CD8-positive, alpha-beta memory T cell (primary cell): ENCODE data around the gene GTF2F2. TPM values are rescaled to one million over a fixed set of nuclear protein-coding genes. Genes with fewer than 3 reads are reported as not detected.
A peak's percentile ranks its signal among the peaks of the same experiment; 100 is the strongest.
"Not testable (repeated sequence)": the region's sequence is repeated elsewhere in the genome, so short reads cannot be mapped to it uniquely, and the experiment has no call there.

ENCODE experiments used
- CTCF ChIA-PET: fragments of 350-600 bp; sonication (Branson Sonifier 250); formaldehyde crosslinking; loops from one replicate; lab custom pipeline; 2021; ENCODE audit warnings: antibody characterized with exemption; lab: Charles Lee
- POLR2A ChIA-PET: fragments of 350-600 bp; sonication (Branson Sonifier 250); formaldehyde crosslinking; loops from one replicate; lab custom pipeline; 2021; ENCODE audit warnings: antibody characterized with exemption; lab: Charles Lee
- DNase-seq, 5 donors: peaks; one replicate each; pipeline versions ENCODE4 v3.0.0 to v3.0.0-alpha.2; 2020 to 2022; ENCODE audit warnings: mixed read lengths in 1 of 5
- H3K27ac ChIP-seq: one replicate; pipeline ENCODE4 v1.7.0; 2013; ENCODE audit warnings: low read depth, mild to moderate bottlenecking, low read length, moderate library complexity
- H3K27me3 ChIP-seq: 2 replicates; pipeline ENCODE4 v1.7.0; 2013; ENCODE audit warnings: low read length, mild to moderate bottlenecking; ENCODE audit not compliant: insufficient read depth, poor library complexity, severe bottlenecking
- H3K36me3 ChIP-seq: 2 replicates; pipeline ENCODE4 v1.7.0; 2013; ENCODE audit warnings: mild to moderate bottlenecking, low read length, moderate library complexity; ENCODE audit not compliant: insufficient read depth
- H3K4me1 ChIP-seq: 2 replicates; pipeline ENCODE4 v1.7.0; 2013; ENCODE audit warnings: mild to moderate bottlenecking, low read length, moderate library complexity; ENCODE audit not compliant: insufficient read depth
- H3K4me3 ChIP-seq: 2 replicates; pipeline ENCODE4 v1.7.0; 2013; ENCODE audit warnings: mild to moderate bottlenecking, low read length
- H3K9me3 ChIP-seq: 2 replicates; pipeline ENCODE4 v1.7.0; 2013; ENCODE audit warnings: mild to moderate bottlenecking, low read length
- H3K27ac Mint-ChIP-seq, 8 donors: one replicate each; pipeline ENCODE4 v1.8.0; 2020 to 2021; ENCODE audit warnings: mixed read lengths in 8 of 8, mild to moderate bottlenecking in 6 of 8, inconsistent platforms in 3 of 8, moderate library complexity in 3 of 8
- H3K27me3 Mint-ChIP-seq, 2 donors: one replicate each; pipeline ENCODE4 v1.8.0; 2020 to 2021; ENCODE audit warnings: mixed read lengths in 2 of 2, mild to moderate bottlenecking in 1 of 2, moderate library complexity in 1 of 2
- H3K36me3 Mint-ChIP-seq, 3 donors: one replicate each; pipeline ENCODE4 v1.8.0; 2020 to 2021; ENCODE audit warnings: mixed read lengths in 3 of 3, inconsistent platforms in 1 of 3, mild to moderate bottlenecking in 1 of 3
- H3K4me1 Mint-ChIP-seq, 3 donors: one replicate each; pipeline ENCODE4 v1.8.0; 2020 to 2021; ENCODE audit warnings: mixed read lengths in 3 of 3, inconsistent platforms in 1 of 3, mild to moderate bottlenecking in 1 of 3
- H3K4me3 Mint-ChIP-seq, 7 donors: one replicate each; pipeline ENCODE4 v1.8.0; 2020 to 2021; ENCODE audit warnings: mixed read lengths in 7 of 7, mild to moderate bottlenecking in 6 of 7, moderate library complexity in 4 of 7, inconsistent platforms in 2 of 7
- H3K9me3 Mint-ChIP-seq, 5 donors: one replicate each; pipeline ENCODE4 v1.8.0; 2020 to 2022; ENCODE audit warnings: mixed read lengths in 5 of 5, mild to moderate bottlenecking in 3 of 5, moderate library complexity in 2 of 5, inconsistent platforms in 1 of 5
- polyA plus RNA-seq: library from polyadenylated mRNA; unstranded; fragments of 300-500 nt; fragmentation: Illumina TruSeq; gene quantifications from one replicate; pipeline ENCODE4 v1.2.3, GENCODE V29; 2021
- total RNA-seq, 2 experiments: library from RNA; stranded (reverse); gene quantifications; one replicate each; pipeline ENCODE4 v1.2.3, GENCODE V29; 2021

Gene GTF2F2
- total and polyA plus RNA-seq, 3 experiments from 2014 or later = 10.4 to 29.3 (median 27.9) TPM

GRCh38 chr13:45189077-45189476 is 68.8 kb downstream of the GTF2F2 start:
- H3K36me3 ChIP-seq, H3K4me3 Mint-ChIP-seq, H3K27ac ChIP-seq, H3K27ac Mint-ChIP-seq, H3K27me3 ChIP-seq, DNase-seq, CTCF ChIA-PET, H3K27me3 Mint-ChIP-seq, H3K9me3 Mint-ChIP-seq, H3K4me3 ChIP-seq, H3K9me3 ChIP-seq, H3K4me1 ChIP-seq, POLR2A ChIA-PET: not testable (repeated sequence)
- Mint-ChIP-seq H3K36me3 (peaks cover 9 to 26% (median 15%) of the 10 kb centered on the region in 3 donors), H3K4me1 (peaks cover 7 to 13% (median 10%) of the 10 kb centered on the region in 3 donors)

- DNase-seq, POLR2A ChIA-PET, H3K4me3 ChIP-seq, H3K4me1 ChIP-seq, H3K4me3 Mint-ChIP-seq, H3K36me3 ChIP-seq, H3K27me3 ChIP-seq, H3K27ac ChIP-seq, CTCF ChIA-PET, H3K9me3 Mint-ChIP-seq, H3K27me3 Mint-ChIP-seq, H3K27ac Mint-ChIP-seq, H3K9me3 ChIP-seq: not testable (repeated sequence)
- peaks cover 9 to 26% (median 14%) of the 10 kb centered on the region in 3 donors for H3K36me3 Mint-ChIP-seq
- peaks cover 4 to 10% (median 6%) of the 10 kb centered on the region in 3 donors for H3K4me1 Mint-ChIP-seq
Measured at GRCh38 chr13:45189511-45189910, 69.2 kb downstream of the GTF2F2 start.

DNA sequence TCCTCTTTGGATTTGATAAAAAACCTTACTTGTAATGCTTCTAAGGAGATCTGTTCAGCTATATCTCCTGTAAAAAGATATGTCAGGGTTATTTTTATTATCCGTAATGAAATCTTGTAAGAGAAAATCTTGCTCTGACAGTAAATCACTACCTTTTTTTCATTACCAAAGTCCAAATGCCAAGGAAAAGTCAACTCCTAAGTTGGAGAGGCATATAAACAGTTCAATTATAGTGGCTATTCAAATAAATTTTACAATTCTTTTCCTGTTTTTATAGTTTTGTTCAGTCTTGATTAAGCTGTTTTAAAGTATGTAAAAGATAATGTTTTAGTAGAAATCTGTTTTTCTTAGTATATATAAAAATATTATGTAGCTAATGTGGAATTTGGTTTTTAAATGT is 71.6 kb downstream of the GTF2F2 start:
- no peak overlapping the region for H3K27ac Mint-ChIP-seq
- POLR2A ChIA-PET = no interaction called here
- Histone ChIP-seq H3K27ac (no peak overlapping the region), H3K36me3 (no peaks in the 10 kb centered on the region), H3K4me3 (no peak overlapping the region), H3K27me3 (no peaks in the 10 kb centered on the region), H3K4me1 (no peaks in the 10 kb centered on the region), H3K9me3 (no peaks in the 10 kb centered on the region)
- CTCF ChIA-PET = no interaction called here
- H3K4me1 Mint-ChIP-seq = peaks cover 2 to 11% (median 8%) of the 10 kb centered on the region in 3 donors
- peaks cover 12 to 32% (median 14%) of the 10 kb centered on the region in 3 donors for H3K36me3 Mint-ChIP-seq
- H3K27me3 Mint-ChIP-seq = no peaks in the 10 kb centered on the region
- no peak overlapping the region for H3K4me3 Mint-ChIP-seq
- H3K9me3 Mint-ChIP-seq = peaks cover 0 to 3% (median 0%) of the 10 kb centered on the region in 5 donors
- no peak for DNase-seq

DNA sequence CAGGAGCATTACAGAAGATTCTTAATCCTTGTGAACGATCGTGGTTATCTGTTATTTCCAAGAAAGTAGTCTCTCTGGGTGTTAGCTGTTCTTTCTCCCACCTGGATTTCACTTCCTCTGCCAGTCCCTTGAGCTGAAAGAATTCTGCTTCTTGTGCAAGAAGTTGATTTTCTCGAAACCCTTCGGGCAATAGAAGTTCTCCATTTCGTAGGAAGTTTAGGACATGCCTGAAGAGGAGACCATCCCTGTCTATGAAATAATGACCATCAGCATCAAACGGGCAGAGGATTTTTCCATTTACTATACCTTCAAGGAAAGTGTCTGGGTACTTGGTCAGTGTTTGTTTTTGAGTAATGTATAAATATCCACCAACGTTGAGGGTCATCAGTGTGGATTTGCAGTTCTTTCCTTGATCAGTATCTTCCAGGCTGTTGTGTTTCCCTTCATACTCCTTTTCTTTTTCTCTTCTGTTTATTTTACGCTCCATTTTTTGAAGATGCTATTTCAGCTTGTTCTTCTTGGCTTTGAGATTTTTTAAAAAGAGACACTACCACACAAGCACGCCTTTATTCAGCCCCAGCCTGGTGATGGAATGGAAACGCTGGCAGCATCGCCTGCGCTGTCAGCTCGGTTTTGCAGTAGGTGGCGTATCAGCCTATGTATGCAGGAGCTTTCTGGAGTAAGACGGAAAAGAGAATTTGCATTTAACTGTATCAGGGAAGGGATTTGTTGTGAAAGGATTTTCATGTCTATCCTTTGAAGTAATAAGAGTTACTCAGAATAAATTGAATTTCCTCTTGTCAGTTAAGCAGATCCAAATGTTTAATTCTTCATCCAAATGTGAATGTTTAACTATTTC is 74.0 kb downstream of the GTF2F2 start:
- no peaks in the 10 kb centered on the region for H3K36me3 ChIP-seq
- Mint-ChIP-seq H3K4me1 (peaks cover 2 to 18% (median 14%) of the 10 kb centered on the region in 3 donors), H3K27me3 (no peaks in the 10 kb centered on the region), H3K27ac (no peak overlapping the region), H3K4me3 (no peak overlapping the region), H3K36me3 (peaks cover 3 to 29% (median 8%) of the 10 kb centered on the region in 3 donors), H3K9me3 (no peaks in the 10 kb centered on the region)
- H3K4me1 ChIP-seq = no peaks in the 10 kb centered on the region
- H3K27me3 ChIP-seq = no peaks in the 10 kb centered on the region
- CTCF ChIA-PET = no interaction called here
- H3K27ac ChIP-seq = no peak overlapping the region
- DNase-seq = no peak
- POLR2A ChIA-PET = no interaction called here
- no peaks in the 10 kb centered on the region for H3K9me3 ChIP-seq
- H3K4me3 ChIP-seq = no peak overlapping the region

DNA sequence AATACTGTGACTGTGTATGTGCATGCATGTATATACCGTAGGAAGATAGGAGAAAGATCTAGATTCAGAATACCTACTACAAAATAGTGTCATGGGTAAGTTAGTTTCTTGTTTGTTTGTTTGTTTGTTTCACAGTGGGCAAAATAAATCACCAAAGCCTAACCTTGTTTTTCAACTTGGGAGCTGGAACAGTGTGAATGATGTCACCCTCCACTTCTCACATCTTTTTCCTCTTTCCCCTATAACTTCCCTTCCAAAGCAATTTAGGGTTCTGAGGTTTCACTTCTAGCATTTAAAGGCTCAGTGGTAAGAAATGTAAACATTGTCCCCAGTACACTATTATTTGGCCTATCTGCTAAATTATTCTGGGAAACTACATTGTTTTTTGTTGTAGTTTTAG is 75.1 kb downstream of the GTF2F2 start:
- Mint-ChIP-seq H3K27me3 (no peaks in the 10 kb centered on the region), H3K4me1 (peaks cover 2 to 18% (median 14%) of the 10 kb centered on the region in 3 donors), H3K36me3 (peaks cover 0 to 29% (median 8%) of the 10 kb centered on the region in 3 donors), H3K9me3 (no peaks in the 10 kb centered on the region), H3K27ac (peak overlapping the region in 1 of 8 donors; percentile 69), H3K4me3 (no peak overlapping the region)
- no peaks in the 10 kb centered on the region for H3K4me1 ChIP-seq
- no peaks in the 10 kb centered on the region for H3K9me3 ChIP-seq
- H3K36me3 ChIP-seq = no peaks in the 10 kb centered on the region
- H3K27me3 ChIP-seq = no peaks in the 10 kb centered on the region
- CTCF ChIA-PET = no interaction called here
- no peak overlapping the region for H3K4me3 ChIP-seq
- POLR2A ChIA-PET = no interaction called here
- peak overlapping the region; percentile 13 for H3K27ac ChIP-seq
- no peak for DNase-seq

DNA sequence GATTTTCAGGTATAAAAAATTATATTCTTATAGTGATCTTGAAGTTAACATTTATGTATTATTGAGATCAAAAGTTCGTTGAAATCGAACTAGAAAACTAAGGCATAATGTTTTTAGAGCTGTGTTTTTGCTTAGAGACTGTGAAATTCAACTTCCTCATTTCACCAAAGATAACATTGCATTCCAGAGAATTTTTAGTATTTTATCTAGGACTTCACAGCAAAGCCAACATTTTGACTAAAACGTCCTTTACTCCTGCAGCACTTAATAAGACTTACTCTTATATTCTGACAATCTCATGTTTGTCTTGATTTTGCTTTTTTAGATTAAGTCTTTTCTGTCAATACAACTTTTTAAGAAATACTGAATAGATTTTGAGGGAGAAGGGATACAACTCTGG is 75.8 kb downstream of the GTF2F2 start:
- Histone ChIP-seq H3K9me3 (no peaks in the 10 kb centered on the region), H3K4me1 (no peaks in the 10 kb centered on the region), H3K4me3 (no peak overlapping the region), H3K27ac (no peak overlapping the region), H3K27me3 (no peaks in the 10 kb centered on the region), H3K36me3 (no peaks in the 10 kb centered on the region)
- Mint-ChIP-seq H3K27me3 (no peaks in the 10 kb centered on the region), H3K4me1 (peaks cover 2 to 18% (median 14%) of the 10 kb centered on the region in 3 donors), H3K9me3 (no peaks in the 10 kb centered on the region), H3K4me3 (no peak overlapping the region), H3K36me3 (peaks cover 0 to 34% (median 8%) of the 10 kb centered on the region in 3 donors), H3K27ac (no peak overlapping the region)
- ChIA-PET CTCF (no interaction called here), POLR2A (no interaction called here)
- no peak for DNase-seq

DNA sequence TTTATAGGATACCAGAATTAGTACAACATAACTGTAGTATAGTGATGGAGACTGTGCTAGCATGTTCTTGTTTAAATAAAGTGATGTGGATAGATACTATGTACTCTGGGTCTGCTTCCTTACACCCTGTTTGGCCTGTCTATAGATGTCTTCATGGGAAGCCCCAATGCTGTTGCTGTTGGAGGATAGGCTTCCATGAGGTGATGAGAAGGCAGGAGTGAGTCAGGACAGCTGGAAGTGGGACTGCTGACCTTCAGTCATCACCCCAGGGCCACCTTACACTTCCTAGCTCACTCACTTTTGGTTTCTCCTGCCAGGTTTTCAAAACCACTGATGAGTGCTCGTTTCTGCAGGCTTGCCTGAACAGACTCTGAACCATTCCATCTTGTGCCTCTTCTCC is 76.3 kb downstream of the GTF2F2 start:
- H3K36me3 Mint-ChIP-seq = peaks cover 0 to 36% (median 8%) of the 10 kb centered on the region in 3 donors
- H3K9me3 Mint-ChIP-seq = no peaks in the 10 kb centered on the region
- DNase-seq = no peak
- ChIA-PET POLR2A (no interaction called here), CTCF (no interaction called here)
- Histone ChIP-seq H3K9me3 (no peaks in the 10 kb centered on the region), H3K4me3 (no peak overlapping the region), H3K4me1 (no peaks in the 10 kb centered on the region), H3K36me3 (no peaks in the 10 kb centered on the region), H3K27ac (no peak overlapping the region), H3K27me3 (no peaks in the 10 kb centered on the region)
- peak overlapping the region in 1 of 8 donors; percentile 29 for H3K27ac Mint-ChIP-seq
- H3K4me3 Mint-ChIP-seq = no peak overlapping the region
- peaks cover 2 to 18% (median 14%) of the 10 kb centered on the region in 3 donors for H3K4me1 Mint-ChIP-seq
- no peaks in the 10 kb centered on the region for H3K27me3 Mint-ChIP-seq

GRCh38 chr13:45198041-45198440 is 77.7 kb downstream of the GTF2F2 start:
- Histone ChIP-seq H3K9me3 (no peaks in the 10 kb centered on the region), H3K4me1 (no peaks in the 10 kb centered on the region), H3K27me3 (no peaks in the 10 kb centered on the region), H3K4me3 (no peak overlapping the region), H3K27ac (no peak overlapping the region), H3K36me3 (no peaks in the 10 kb centered on the region)
- Mint-ChIP-seq H3K4me3 (no peak overlapping the region), H3K27ac (no peak overlapping the region), H3K27me3 (no peaks in the 10 kb centered on the region), H3K9me3 (no peaks in the 10 kb centered on the region), H3K36me3 (peaks cover 0 to 42% (median 8%) of the 10 kb centered on the region in 3 donors), H3K4me1 (peaks cover 2 to 17% (median 14%) of the 10 kb centered on the region in 3 donors)
- DNase-seq = no peak
- ChIA-PET POLR2A (no interaction called here), CTCF (no interaction called here)
